Endometrial microvascular endothelial cells (primary cell): ENCODE results near the gene CFAP119. TPM values are rescaled to one million over a fixed set of nuclear protein-coding genes. Genes with fewer than 3 reads are reported as not detected.

Experiments
- in situ Hi-C: cut with HindIII; loops from 2 replicates; pipeline ENCODE4 v1.10.0; 2017; ENCODE audit warnings: low sequenced_read_pairs, low pct_unique_long_range_greater_than_20kb; ENCODE audit errors: inconsistent ontology term
- total RNA-seq: library from RNA; depleted of rRNA; stranded (reverse); fragments of >200 nt; gene quantifications from one replicate; pipeline ENCODE4 v1.2.3, GENCODE V29; 2015; ENCODE audit errors: inconsistent ontology term

The CFAP119 gene
- total RNA-seq, 1 donor from 2014 or later = 1.2 TPM

DNA sequence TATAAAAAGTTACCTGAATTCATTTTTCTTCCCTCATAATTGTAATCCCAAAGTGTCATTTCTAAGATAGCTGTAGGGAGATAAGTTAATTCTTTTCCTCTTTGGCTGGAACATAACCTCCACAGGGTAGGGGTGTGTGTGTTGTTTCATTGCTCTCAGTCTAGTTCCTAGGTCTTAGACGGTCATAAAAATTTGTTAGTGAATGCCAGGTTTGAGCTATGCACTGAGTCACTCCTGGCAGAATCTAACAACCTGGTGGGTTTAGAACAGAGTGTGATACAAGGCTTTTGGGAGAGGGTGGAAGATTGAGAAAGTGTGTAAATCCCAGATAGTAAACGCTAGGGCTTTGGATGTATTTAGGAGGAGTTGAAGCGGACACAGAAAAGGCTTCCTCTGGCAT, 14.5 kb downstream of the CFAP119 start:
- in situ Hi-C loops = no loop called here

GRCh38 chr16:30746638-30747175, 15.2 kb downstream of the CFAP119 start:
- in situ Hi-C loops = no loop called here

DNA sequence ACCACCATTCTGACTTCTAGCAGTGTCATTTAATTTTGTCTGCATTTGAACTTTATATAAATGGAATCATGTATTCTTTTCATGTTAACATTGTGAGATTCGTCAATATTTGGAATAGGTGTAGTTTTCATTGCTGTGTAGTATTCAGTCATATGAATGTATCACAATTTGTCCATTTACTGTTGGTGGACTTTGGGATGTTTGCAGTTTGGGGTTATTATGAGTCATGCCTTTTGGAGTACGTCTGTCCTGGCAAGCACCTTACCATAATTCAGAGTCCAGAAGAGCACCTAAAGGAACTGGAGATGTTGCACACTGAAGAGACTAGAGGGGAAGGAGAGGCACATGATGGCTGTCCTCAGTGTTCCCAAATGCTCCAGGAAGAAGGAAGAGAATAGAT, 16.8 kb downstream of the CFAP119 start:
- in situ Hi-C loops = no loop called here

GRCh38 chr16:30744183-30744582, 17.7 kb downstream of the CFAP119 start:
- in situ Hi-C loops = no loop called here

GRCh38 chr16:30743716-30744115, 18.1 kb downstream of the CFAP119 start:
- in situ Hi-C loops = no loop called here

DNA sequence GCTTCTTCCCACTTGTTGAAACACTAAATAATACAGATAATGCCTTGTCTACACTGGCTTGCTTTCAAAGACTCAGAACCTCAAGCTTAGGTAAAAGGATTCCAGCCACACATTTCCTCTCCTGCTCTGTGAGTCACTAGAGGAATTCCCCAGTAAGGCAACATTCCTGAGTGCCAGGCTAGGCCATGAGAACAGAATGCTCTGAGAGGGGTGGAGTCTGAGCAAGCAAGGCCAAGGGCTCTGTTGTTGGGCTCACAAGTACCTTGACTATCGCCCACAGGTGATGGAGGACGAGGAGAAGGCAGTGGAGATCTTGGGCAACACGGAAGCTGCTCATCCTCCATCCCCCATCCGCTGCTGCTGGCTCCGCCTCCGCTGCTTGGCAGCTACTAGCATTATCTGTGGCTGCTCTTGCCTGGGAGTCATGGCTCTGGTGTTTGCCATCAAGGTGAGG, 20.4 kb downstream of the CFAP119 start:
- in situ Hi-C loops = no loop called here

- in situ Hi-C loops = no loop called here
Observed at GRCh38 chr16:30740364-30741251, 21.3 kb downstream of the CFAP119 start.

DNA sequence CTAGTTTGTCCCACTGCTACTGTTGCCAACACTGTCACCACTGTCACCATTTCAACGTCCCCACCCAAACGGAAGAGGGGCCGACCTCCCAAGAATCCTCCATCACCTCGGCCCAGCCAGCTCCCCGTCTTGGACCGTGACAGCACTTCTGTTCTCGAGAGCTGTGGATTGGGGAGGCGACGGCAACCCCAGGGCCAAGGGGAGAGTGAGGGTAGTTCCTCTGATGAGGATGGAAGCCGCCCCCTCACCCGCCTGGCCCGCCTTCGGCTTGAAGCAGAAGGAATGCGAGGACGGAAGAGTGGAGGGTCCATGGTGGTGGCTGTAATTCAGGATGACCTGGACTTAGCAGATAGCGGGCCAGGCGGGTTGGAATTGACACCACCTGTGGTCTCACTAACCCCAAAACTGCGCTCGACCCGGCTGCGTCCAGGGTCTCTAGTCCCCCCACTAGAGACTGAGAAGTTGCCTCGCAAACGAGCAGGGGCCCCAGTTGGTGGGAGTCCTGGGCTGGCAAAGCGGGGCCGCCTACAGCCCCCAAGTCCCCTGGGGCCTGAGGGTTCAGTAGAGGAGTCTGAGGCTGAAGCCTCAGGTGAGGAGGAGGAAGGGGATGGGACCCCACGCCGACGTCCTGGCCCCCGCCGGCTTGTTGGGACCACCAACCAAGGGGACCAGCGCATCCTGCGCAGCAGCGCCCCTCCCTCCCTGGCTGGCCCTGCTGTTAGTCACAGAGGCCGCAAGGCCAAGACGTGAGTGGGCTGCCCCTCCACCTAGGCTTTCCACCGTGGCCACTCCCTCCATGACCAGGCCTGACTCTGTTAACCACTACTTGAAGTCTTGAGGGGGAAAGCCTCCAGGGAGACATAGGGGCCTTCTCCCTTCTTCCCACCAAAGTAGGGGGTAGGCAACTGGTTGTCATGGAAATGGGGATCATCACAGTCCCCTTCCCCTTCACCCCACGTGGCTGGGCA, 22.6 kb downstream of the CFAP119 start:
- in situ Hi-C loops = no loop called here

DNA sequence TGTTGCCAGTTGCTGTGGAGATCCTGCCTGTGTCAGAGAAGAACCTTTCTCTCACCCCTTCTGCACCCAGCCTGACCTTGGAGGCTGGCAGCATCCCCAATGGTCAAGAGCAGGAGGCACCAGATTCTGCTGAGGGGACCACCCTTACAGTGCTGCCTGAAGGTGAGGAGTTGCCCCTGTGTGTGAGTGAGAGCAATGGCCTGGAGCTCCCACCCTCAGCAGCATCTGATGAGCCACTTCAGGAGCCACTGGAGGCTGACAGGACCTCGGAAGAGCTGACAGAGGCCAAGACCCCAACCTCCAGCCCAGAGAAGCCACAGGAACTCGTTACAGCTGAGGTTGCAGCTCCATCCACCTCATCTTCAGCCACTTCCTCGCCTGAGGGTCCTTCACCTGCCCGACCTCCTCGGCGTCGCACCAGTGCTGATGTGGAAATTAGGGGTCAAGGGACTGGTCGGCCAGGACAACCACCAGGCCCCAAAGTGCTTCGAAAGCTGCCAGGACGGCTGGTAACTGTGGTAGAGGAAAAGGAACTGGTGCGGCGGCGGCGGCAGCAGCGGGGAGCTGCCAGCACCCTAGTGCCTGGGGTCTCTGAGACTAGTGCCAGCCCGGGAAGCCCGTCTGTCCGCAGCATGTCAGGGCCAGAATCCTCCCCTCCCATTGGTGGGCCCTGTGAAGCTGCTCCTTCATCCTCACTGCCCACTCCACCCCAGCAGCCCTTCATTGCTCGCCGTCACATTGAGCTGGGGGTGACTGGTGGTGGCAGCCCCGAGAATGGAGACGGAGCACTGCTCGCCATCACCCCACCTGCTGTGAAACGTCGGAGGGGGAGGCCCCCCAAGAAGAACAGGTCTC, 23.8 kb downstream of the CFAP119 start:
- in situ Hi-C loops = no loop called here

DNA sequence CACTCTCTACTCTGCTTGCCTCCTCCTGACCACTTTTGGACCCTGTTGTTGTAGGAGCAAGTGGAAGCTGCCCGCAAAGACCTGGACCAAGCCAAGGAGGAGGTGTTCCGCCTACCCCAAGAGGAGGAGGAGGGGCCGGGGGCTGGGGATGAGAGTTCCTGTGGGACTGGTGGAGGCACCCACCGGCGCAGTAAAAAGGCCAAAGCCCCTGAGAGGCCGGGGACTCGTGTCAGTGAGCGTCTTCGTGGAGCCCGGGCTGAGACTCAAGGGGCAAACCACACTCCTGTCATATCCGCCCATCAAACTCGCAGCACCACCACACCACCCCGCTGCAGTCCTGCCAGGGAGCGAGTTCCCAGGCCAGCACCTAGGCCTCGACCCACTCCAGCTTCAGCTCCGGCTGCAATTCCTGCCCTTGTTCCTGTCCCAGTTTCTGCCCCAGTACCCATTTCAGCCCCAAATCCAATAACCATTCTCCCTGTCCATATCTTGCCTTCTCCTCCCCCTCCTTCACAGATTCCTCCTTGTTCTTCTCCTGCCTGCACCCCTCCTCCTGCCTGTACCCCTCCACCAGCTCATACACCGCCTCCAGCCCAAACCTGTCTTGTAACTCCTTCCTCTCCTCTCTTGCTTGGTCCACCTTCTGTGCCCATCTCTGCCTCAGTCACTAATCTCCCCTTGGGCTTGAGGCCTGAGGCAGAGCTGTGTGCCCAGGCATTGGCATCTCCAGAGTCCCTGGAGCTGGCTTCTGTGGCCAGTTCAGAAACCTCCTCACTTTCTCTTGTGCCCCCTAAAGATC, 24.7 kb downstream of the CFAP119 start:
- in situ Hi-C loops = no loop called here

GRCh38 chr16:30731411-30731810, 30.5 kb downstream of the CFAP119 start:
- in situ Hi-C loops = no loop called here

DNA sequence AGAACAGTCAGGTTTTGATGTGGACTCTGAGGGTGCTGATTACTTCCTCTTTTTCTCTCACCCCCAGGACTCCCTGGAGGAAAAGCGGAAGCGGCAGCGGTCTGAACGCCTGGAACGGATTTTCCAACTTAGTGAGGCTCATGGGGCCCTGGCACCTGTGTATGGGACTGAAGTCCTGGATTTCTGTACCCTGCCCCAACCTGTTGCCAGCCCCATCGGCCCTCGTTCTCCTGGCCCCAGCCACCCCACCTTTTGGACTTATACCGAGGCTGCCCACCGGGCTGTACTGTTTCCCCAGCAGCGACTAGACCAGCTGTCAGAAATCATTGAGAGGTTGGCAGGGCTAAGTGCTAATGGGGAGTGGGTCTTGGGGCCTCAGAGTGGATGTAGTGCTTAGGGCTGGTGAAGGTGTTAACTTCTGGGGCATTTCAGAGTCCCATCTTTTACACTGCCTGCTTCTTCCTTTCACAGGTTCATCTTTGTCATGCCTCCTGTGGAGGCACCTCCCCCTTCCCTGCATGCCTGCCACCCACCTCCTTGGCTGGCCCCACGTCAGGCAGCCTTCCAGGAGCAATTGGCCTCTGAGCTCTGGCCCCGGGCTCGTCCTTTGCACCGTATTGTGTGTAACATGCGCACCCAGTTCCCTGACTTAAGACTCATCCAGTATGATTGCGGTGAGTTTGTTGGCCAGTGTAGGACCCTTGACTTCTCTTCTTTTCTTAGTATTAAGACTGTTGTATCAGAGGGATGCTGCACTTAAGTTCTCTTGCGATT, 32.8 kb downstream of the CFAP119 start:
- in situ Hi-C loops = no loop called here

DNA sequence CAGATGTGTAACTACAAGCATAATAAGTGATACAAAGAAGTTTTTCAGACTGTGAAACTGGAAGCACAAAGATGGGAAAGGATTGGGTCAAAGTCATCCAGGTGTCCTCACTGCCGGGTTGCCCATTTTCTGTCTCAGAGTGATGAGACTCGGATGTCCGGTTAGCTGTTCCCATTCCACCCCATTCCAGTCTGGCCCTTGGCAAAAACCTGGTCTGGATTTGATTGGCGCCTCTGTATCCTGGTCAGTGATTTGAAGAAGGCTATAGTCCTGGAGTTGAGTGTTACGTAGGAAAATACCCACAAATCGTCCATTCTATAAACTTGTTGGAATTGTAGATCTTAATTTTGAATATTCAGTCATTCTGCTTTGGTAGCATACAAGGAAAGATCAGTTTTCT, 33.5 kb downstream of the CFAP119 start:
- in situ Hi-C loops = no loop called here

DNA sequence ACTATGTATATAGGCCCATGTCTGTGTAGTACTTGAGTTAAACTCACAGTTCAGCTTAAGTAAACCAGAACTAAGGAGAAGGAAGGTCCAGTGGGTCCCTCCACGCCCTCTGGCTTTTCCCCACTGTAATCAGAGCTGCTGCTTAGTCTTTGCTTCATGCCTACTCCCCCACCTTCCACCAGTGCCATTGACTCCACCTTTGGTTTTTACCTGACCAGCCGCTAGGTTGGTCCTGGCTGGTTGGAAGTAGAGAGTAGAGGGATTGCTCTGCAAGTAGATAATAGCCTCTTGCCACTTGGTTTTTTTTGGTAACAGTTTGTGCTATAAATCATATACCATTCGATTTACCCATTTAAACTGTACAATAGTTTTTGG, 36.5 kb downstream of the CFAP119 start:
- in situ Hi-C loops = no loop called here

- in situ Hi-C loops = no loop called here
Observed at GRCh38 chr16:30724641-30725417, 37.0 kb downstream of the CFAP119 start.

DNA sequence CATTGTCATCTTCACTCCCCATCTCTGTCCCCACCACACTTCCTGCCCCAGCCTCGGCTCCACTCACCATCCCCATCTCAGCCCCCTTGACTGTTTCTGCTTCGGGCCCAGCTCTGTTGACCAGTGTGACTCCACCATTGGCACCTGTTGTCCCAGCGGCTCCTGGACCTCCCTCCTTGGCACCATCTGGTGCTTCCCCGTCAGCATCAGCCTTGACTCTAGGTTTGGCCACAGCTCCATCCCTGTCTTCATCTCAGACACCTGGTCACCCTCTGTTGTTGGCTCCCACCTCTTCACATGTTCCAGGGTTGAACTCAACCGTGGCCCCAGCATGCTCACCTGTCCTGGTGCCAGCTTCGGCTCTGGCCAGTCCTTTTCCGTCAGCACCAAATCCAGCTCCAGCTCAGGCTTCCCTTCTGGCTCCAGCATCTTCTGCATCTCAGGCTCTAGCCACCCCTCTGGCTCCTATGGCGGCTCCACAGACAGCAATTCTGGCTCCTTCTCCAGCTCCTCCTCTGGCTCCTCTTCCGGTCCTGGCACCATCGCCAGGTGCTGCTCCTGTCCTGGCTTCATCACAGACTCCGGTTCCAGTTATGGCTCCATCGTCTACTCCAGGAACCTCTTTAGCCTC, 38.0 kb downstream of the CFAP119 start:
- in situ Hi-C loops = no loop called here
